ENCODE measurements around the gene SOD1.
"Not testable (repeated sequence)": the region's sequence is repeated elsewhere in the genome, so short reads cannot be mapped to it uniquely, and the experiment has no call there.

SOD1 gene

GRCh38 chr21:31654821-31655580 lies 4.5 kb upstream of the SOD1 start:
- FAIRE-seq: not testable (repeated sequence)

GRCh38 chr21:31656199-31657095 lies 3.0 kb upstream of the SOD1 start:
- FAIRE-seq (no peak), DNase-seq (ENCODE audit: low spot score) (peak; percentile 43)

More at GRCh38 chr21:31654821-31655580, 4.5 kb upstream of the SOD1 start:
- DNase-seq (ENCODE audit: low spot score): not testable (repeated sequence)

GRCh38 chr21:31658053-31658452 lies 1.4 kb upstream of the SOD1 start:
- FAIRE-seq (no peak), DNase-seq (ENCODE audit: low spot score) (no peak)

- DNase-seq (ENCODE audit: low spot score) (no peak), FAIRE-seq (no peak)
These were observed 282 bp upstream of the SOD1 start for GRCh38 chr21:31659286-31659535.

GRCh38 chr21:31660259-31660565 lies 719 bp downstream of the SOD1 start:
- DNase-seq (ENCODE audit: low spot score): peak; percentile 71
- no peak for FAIRE-seq

- DNase-seq (ENCODE audit: low spot score) (no peak), FAIRE-seq (no peak)
These were observed 1.1 kb downstream of the SOD1 start for GRCh38 chr21:31660591-31660990.

- DNase-seq (ENCODE audit: low spot score) (no peak), FAIRE-seq (no peak)
These were observed 4.2 kb downstream of the SOD1 start for GRCh38 chr21:31663584-31664249.

GRCh38 chr21:31665397-31665796 lies 5.9 kb downstream of the SOD1 start:
- FAIRE-seq (no peak), DNase-seq (ENCODE audit: low spot score) (no peak)

- FAIRE-seq; DNase-seq (ENCODE audit: low spot score): not testable (repeated sequence)
These were observed 6.4 kb downstream of the SOD1 start for GRCh38 chr21:31665869-31666268.

GRCh38 chr21:31666445-31667010 lies 7.0 kb downstream of the SOD1 start:
- no peak for FAIRE-seq

GRCh38 chr21:31667132-31667531 lies 7.6 kb downstream of the SOD1 start:
- DNase-seq (ENCODE audit: low spot score) (no peak), FAIRE-seq (peak; percentile 9)

More at GRCh38 chr21:31666445-31667010, 7.0 kb downstream of the SOD1 start:
- DNase-seq (ENCODE audit: low spot score): no peak

GRCh38 chr21:31667639-31668038 lies 8.1 kb downstream of the SOD1 start:
- no peak for FAIRE-seq
- DNase-seq (ENCODE audit: low spot score): no peak

- DNase-seq (ENCODE audit: low spot score) (no peak), FAIRE-seq (no peak)
These were observed 9.4 kb downstream of the SOD1 start for GRCh38 chr21:31668651-31669491.

GRCh38 chr21:31670070-31670469 lies 10.6 kb downstream of the SOD1 start:
- DNase-seq (ENCODE audit: low spot score): no peak
- no peak for FAIRE-seq

GRCh38 chr21:31671146-31671716 lies 11.7 kb downstream of the SOD1 start:
- DNase-seq (ENCODE audit: low spot score) (no peak), FAIRE-seq (no peak)

- no peak for FAIRE-seq
These were observed 12.4 kb downstream of the SOD1 start for GRCh38 chr21:31671931-31672330.

GRCh38 chr21:31673321-31673912 lies 13.9 kb downstream of the SOD1 start:
- FAIRE-seq (no peak), DNase-seq (ENCODE audit: low spot score) (no peak)

More at GRCh38 chr21:31671931-31672330, 12.4 kb downstream of the SOD1 start:
- no peak for DNase-seq (ENCODE audit: low spot score)

- DNase-seq (ENCODE audit: low spot score): no peak
- no peak for FAIRE-seq
These were observed 15.8 kb downstream of the SOD1 start for GRCh38 chr21:31675318-31675717.

GRCh38 chr21:31675960-31676359 lies 16.5 kb downstream of the SOD1 start:
- no peak for DNase-seq (ENCODE audit: low spot score)
- FAIRE-seq: no peak

- FAIRE-seq: peak; percentile 27
- no peak for DNase-seq (ENCODE audit: low spot score)
These were observed 17.6 kb downstream of the SOD1 start for GRCh38 chr21:31677047-31677446.
